ENCODE measurements around the gene AKAP12.

The AKAP12 gene

DNA sequence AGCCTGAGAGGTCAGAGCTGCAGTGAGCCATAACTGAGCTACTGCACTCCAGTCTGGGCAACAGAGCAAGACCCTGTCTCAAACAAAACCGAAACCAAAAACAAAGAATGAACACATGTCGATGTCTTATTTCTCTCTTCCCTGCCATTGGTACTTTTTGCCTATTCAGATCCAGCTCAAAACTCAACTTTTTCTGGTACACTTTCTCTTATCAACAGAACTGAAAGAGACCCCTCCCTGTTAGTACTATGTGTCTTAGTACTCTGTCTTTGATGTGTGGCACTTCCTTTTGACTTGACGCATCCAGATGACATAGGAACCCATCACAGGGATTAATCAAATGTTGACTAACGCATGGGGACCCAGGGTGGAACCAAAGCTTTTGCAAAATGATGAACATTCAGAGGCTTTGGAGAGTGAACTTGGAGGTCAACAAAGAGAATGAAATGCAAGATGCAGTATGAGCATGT, 44.8 kb downstream of the AKAP12 start:
- no peak for DNase-seq (ENCODE audit: low read depth, low spot score)

DNA sequence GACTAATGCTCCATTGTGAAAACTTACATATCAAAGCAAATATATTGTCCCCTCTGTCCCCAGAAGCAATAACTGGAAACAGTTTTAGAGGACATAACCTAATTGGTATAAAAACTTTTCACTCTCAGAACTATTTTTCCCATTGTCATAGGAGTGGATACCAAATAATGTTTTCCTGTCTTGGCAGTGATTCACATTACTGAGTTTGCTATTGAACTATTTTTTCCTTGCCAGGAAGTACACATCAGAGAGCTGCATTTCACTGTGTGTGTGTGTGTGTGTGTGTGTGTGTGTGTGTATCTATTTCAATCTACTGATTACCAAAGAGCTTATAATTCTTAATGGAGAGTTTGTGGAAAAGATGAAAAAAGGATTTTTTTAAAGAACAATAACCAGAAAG, 45.4 kb downstream of the AKAP12 start:
- no peak for DNase-seq (ENCODE audit: low read depth, low spot score)

DNA sequence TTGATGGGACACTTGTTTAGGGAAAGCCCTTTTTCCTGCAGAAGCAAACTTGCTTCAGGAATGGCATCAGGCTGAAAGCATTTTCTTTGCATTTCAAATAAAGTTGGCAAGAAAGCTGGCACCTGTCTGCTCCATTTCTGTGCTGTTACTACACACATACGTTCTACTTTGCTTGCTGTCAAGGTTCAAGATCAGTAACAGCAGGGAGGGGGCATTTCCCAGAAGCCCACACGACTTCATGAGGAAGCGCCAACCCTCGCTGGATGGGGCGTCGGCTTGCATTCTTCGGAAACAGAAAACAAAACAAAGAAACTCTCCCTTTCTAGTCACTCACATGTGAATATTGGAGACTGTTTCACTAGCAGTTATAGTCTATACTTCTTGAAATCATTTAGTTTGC, 46.4 kb downstream of the AKAP12 start:
- DNase-seq (ENCODE audit: low read depth, low spot score) = no peak

DNA sequence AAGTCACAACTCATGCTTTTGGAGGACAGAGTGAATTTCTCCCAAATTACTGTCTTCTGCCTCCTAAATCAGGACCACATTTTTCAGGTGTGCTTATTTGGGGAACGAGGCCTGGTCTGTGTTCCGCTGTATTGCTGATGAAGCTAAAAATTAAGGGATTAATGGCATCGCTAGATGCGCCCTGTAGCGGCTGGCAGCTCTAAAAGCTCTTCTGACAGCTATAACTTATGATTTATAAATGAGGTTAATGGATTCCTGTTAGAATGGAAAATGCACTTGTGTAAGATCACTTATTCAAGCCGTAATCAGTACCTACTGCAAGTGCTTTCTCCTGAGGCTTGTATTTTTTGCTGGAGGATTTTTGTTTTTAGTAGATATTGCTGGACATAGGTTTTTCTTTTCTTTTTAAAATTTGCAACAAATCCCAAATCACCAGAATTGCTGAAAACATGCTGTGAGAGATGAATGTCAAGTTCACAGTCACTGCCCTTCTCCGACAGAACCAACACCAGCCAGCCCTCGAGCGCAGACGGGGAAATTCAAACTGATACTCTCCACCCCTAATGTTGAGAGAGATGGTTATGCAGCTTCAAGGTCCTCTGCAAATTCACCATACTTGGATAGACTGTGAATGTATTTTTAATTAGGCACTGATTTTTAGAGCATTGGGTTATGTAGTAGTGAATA, 49.1 kb downstream of the AKAP12 start:
- DNase-seq (ENCODE audit: low read depth, low spot score) = no peak

DNA sequence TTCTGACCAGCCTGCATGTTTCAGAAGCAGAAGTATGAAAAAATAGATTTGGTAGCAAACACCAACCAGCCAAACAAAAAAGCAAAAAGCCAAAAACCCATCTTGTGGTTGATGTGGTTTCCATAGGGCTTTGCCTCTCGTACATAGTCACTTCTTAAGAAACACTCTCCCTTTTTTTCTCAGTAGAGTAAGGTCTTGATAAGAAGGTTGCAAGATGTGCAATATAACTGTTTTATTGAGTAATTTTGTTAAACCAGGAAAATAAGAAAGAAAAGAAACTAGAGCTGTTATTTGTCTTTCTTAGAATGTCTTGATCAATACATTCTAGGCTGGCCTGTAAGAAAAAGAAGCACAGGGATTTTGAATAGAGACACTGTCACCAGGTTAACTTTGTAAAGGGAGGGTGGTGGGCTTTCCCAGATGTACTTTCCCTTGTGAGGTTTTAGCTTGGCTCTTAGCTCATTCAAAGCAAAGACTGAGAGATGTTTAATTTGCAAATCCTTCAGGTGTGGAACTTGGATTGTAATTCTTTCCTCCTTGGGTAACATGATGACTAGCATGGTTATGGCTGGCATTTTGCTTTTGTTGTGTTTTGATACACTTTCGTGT, 49.7 kb downstream of the AKAP12 start:
- no peak for DNase-seq (ENCODE audit: low read depth, low spot score)

DNA sequence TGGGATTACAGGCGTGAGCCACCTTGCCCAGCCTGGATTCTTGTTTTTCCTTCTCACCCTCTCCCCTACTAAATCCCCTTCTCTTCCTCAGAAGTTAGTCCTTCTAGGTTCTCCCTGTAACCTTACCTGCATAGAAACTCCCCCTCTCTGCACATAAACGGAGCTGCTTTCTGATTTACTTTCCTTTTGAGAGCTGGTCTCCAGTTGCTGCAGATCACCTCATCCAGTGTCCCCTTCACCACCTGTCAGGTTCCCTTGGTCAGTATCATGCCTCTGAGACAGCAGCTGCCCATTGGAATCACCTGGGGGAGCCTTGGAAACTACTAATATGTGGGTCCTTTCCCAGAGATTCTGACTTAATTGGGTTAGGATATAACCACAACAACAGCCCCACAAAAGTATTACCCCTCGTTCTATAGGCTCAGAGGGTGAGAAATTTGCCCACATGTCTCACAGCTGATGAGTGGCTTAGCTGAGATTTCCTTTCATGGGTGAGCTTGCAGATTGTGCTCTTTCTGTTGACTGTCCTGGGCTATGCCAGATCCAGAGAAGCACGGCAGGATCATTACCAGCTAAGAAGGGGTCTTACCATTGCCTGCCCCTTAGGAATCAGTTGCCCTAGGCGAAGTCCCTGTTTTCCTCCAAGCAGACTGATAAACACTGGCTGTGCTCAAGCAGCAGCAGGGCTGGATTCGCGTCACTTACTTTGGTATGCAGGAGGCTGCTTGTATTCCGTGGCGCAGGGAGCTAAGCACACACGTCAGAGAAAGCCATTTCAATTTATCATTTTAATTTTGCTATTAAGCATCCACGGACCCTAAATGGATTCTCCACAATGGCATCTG, 51.3 kb downstream of the AKAP12 start:
- peak; percentile 57 for DNase-seq (ENCODE audit: low read depth, low spot score)

DNA sequence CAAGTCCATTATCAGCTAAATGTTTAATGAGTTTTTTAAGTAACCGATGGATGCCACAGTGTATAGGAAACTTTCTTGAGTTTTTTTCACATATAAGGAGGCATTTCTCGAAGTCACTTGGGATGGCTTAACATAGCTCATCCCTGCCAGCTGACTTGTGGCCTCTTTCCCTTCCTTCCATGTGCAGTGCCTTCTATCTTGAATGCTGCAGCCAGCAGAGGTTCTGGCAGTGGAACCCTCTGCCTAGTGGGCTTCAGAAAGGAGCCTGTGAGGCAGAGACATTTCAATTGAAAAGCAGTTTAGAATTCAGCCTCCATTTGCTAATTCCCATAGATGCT, 51.9 kb downstream of the AKAP12 start:
- no peak for DNase-seq (ENCODE audit: low read depth, low spot score)

DNA sequence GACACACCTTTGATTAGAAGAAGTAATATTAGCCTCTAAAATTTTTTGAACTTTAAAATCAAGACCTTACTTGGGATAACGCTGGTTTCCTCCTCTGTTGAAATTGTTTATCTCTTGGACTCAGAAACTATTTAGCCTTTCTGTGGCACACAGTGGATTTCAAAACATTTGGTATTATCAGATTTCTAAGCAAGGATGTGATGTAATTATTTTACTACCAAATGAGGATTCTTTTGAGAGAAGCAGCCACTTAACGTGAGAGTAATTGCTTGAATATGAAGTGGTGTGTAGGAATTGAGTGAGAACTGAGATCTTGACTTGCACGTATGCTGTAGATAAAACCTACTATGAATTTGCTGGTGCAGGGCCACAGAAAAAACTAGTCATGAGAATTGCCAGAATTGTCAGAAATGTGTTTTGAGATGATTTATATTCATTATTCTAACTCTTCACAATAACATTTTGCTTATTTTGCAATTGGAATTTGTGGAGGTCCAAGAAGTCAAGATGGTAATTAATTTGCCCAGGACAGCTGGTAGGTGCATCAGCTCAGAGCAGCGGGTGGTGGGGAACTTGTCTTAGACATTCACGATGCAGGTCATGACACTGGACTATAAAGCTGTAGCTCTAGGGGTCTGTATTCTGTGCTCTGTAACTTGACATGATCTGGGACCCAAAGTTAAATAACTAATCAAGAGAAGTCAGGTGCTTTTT, 53.4 kb downstream of the AKAP12 start:
- DNase-seq (ENCODE audit: low read depth, low spot score) = no peak

DNA sequence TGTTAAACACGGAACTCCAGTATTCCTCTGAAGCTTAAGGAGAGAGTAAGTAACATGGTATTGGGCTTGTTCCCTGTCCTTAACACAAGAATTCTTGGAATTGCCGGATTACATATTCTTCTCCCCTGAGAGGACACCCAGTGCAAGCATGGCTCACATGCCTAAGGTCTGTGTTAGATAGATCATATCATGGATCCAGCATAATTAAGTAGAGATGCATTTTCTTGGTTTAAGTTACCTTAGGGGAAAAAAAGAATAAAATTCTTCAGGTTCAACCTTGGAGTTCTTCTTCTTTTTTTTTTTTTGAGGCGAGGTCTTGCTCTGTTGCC, 53.9 kb downstream of the AKAP12 start:
- no peak for DNase-seq (ENCODE audit: low read depth, low spot score)

DNA sequence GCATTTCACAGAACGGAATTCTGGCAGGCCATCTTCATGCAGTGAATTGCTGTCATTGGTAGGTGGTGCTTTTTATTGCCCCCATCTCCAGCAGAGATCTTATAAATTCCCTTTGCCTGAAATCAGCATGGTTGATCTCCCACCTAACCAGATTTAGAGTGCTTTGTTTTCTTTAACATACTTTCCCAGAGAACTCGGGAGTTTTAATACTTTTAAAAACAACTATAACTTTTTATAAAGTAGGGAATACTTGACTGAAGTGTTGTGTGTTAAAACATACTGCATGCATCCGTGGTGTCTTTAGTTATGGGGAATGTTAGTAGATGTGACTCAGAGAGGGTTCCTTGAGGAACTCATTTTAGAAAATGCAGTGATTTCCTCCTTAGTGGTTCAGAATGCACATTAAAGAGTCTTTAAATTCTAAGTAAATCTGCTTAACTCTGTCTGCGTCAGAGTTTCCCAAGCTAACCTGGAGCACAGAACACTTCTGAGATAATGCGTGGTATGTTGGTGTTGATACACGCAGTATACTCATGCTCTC, 54.9 kb downstream of the AKAP12 start:
- no peak for DNase-seq (ENCODE audit: low read depth, low spot score)

DNA sequence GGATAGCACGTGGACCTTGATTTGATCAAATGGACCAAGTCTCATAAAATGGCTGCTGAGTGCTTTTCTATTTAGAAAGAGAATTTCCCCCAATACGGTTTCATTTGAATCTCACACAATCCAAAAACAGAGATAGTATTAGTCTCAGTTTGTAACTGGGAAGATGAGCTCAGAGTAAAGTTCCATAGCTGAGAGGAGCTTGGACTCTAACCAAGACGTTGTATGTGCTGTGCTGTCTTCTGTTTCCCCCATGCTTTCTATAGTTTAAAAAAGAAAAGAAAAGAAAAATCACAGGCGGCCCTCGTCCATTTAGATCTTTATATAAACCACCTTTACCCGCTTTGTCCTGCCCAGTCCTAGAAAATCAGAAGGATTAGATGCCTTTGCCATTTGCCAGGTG, 58.1 kb downstream of the AKAP12 start:
- DNase-seq (ENCODE audit: low read depth, low spot score) = no peak

DNA sequence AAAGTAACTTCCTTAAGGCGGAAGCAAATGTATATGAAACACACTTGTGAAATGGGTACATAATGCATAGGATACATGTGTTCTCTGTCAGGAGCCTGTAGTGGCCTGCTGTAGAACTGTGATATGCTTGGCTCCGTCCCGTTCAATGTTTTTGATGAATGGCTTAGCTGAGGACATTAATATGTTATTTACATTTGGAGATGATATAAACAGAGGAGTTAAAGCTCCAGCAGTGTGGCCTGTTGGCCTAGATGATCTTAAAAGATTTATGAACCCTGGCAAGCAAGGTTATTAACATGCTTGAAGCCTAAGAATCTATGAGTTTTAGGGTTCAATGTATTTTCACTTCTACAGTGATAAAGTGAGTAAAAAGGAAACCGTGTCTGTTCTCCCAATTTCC, 59.2 kb downstream of the AKAP12 start:
- no peak for DNase-seq (ENCODE audit: low read depth, low spot score)

DNA sequence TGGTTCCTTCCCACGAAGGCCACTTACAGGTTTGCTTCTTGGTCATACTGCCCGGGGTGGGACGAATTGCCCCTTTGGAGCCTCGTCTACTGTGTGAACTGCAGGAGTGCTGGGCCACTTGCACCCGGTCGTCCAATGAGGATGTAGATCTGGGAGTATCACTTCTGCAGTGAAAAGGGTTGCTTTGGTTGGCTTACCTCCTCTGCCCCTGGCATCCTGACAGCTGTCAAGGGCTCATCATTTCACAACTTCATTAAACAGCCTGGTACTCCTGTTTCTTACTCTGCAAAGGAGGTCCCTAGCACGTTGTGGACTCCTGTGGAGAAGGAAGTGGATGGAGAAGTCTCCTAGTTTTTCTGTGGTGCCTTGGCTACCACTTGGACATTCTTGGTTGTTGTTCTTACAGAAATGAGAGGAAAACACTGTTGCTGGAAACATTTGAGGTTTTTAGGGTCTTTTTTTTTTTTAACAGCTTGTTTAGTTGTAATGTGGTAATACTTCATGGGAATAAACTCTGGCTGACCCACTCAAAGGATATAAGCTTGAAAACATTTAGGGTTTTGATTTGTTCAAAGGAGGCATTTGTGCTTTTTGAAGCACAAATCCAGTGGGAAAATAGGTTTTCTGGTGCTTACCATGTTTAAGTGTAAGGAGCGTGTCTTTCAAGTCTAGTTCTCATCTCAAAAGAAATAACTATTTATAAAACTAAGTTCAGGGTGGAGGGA, 60.7 kb downstream of the AKAP12 start:
- DNase-seq (ENCODE audit: low read depth, low spot score) = no peak

DNA sequence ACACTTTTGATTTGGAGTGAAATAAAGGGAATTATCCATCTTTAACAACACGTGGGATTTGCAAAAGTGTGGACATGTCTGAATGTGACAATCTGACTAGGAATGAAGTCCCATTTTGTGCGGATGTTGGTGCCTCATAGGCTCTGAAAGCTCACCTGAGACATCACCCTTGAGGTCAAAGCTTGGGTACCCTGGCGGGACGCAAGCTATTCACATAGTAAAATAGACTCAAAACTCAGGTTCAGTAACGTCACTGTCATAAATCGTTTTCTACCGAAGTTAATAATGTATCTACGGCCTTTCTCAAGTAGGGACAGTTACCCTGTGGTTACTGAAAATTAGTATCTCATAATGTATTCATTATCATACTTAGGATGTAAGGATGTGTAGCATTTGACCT, 61.8 kb downstream of the AKAP12 start:
- DNase-seq (ENCODE audit: low read depth, low spot score) = no peak

DNA sequence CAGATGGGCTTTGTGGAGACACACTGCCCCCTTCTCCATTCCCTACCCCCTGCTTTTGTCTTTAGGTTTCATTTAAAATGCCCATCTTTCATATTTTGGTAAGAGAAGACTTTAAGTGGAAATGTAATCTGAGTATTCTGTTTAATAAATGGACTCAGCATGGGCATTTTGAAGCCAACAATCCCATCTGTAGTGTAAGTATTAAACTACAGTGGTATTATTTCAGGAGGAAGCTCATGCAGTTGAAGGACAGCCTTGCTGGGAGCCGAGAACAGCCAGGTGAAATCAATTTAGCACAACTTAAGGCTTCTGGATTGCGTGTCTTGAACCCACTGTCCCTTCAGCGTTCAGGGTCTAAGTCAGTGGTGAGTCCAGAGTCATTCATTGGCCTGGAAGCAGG, 63.5 kb downstream of the AKAP12 start:
- no peak for DNase-seq (ENCODE audit: low read depth, low spot score)

DNA sequence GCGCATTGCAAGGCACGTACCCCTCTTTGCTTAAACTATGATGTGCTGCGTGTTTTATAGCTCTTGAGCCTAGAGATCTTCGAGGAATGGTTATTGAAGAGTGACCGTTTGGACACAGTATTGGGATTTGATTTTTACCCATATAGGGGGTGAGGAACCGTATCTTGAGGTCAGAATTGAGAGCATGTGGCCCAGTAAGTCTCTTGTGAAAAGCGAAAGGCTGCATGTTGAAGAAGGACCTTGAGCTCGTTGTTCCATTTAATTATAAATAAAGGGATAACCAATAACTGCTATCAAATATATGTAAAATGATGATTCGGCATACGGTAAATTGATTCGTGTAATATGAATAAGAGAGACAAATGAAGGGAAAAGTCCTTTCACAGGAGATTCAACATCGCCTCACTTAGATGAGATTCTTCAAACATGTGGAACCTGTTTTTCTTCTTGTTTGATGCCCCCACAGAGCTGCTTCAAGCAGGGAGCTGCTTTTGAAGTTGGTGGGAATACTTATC, 66.6 kb downstream of the AKAP12 start:
- no peak for DNase-seq (ENCODE audit: low read depth, low spot score)

DNA sequence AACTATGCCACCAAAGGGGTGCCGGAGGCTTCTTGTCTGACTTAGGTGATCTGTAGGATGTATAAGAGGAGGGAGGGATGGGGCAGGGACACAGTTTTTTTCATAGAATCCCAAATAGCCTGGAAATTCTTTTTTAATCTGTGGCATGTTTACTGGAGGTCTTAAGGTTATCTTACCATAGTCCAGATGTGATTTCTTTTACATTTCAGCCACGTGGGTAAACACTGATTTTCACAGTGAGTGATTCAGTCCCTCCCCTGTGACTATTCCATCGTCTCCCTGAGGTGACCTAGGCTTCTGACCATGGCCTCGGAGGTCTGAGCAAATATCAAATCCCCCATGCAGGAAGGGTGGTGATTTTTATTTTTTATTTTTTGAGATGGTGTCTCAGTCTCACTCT, 67.7 kb downstream of the AKAP12 start:
- DNase-seq (ENCODE audit: low read depth, low spot score) = no peak

DNA sequence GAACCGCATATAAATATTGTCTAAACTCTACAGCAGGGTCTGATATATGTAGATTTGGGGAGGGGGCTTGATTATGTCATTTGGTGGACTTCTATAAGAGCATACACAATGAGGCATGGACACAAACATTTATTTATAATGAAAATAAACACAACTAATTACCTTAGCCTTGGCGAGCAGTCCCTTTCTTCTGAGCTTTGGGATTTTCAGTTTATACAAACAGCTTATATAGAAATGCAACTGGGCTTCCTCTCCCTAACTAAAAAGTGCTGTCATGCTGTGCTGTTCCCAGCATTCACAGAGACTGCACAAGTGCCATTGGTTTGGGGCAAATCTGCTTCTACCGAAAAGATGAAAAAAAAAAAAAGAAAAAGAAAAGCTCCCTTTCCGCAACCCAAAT, 69.9 kb downstream of the AKAP12 start:
- no peak for DNase-seq (ENCODE audit: low read depth, low spot score)

DNA sequence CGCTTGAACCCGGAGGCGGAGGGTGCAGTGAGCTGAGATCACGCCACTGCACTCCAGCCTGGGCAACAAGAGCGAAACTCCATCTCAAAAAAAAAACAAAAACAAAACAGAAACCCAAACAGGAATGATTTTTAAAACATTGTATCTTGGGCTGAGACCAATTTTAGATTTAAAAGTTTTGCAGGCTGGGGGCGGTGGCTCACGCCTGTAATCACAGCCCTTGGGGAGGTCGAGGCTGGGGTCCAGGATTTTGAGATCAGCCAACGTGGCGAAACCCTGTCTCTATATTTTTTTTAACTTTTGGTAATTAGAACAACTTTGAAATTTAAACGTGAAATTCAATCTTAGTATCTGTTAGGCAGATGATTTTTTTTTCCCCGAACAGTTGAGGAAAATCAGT, 70.5 kb downstream of the AKAP12 start:
- DNase-seq (ENCODE audit: low read depth, low spot score) = no peak

DNA sequence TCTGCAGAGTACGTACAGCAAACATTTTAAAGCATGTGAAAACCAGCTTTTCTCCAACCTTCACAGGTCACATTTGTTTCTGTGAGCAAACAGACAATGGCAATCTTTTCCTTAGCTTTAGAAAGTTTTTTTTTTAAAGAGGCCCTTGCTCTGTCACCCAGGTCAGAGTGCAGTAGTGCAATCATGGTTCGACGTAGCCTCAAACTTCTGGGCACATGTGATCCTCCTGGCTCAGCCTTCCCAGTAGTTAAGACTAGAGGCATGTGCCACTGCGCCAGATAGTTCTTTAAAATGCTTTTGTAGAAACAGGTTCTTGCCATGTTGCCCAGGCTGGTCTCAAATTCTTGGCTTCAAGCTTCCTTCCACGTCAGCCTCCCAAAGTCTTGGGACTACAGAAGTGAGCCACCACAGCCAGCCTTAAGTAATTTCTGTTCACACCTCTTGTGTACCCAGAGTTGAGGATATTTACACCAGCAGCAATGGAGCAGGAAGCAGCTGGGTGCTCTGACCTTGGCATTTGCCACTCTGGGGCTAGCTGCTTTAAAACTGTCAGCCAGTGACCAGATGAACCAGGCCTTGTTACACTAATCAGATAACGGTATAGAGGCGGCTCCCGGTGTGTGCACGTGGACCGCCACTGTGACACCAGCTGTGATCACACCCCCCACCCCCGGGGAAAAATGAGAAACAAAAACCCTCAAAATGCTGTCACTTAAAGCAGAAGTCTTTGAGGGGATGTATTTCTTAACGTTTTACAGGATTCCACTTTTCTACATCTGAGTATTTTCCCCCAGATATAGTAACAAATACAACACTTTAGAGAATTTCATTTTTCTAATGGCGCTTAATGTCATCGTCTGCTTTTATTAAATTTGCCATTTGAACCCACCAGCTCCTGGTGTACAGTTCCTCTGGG, 71.3 kb downstream of the AKAP12 start:
- DNase-seq (ENCODE audit: low read depth, low spot score) = no peak

Measured in brain pericyte (primary cell).